PC-3 (cell line): ENCODE measurements around the gene PRDM12.

Experiments used
- CTCF ChIP-seq: fragments of 300-600 bp; sonication (generic); conservative IDR thresholded peaks from 2 replicates; pipeline ENCODE4 v1.5.1; 2017; ENCODE audit warnings: antibody characterized with exemption, low read depth, mild to moderate bottlenecking, low read length
- EZH2 ChIP-seq: fragments of 300-600 bp; sonication (generic); IDR thresholded peaks from one replicate; pipeline ENCODE4 v1.6.1; 2017; ENCODE audit warnings: antibody characterized with exemption, mild to moderate bottlenecking, low read length; ENCODE audit not compliant: unreplicated experiment
- EZH2phosphoT487 ChIP-seq: fragments of 300-600 bp; sonication (generic); IDR thresholded peaks from 2 replicates; pipeline ENCODE4 v1.6.1; 2018; ENCODE audit warnings: mild to moderate bottlenecking, antibody characterized with exemption, low read length, borderline replicate concordance

GRCh38 chr9:130654879-130655278 lies 9.5 kb upstream of the PRDM12 start:
- TF ChIP-seq EZH2 (no peak), CTCF (no peak), EZH2phosphoT487 (no peak)
